T47D (cell line): ENCODE data around the gene CLEC18A.
"Not testable (repeated sequence)": the region's sequence is repeated elsewhere in the genome, so short reads cannot be mapped to it uniquely, and the experiment has no call there.

Source experiments
- DNase-seq, 2 experiments: peaks; one replicate each; pipeline versions ENCODE4 v3.0.0 to v3.0.0-alpha.2; 2011 to 2012; ENCODE audit warnings: low read depth in 1 of 2, low spot score in 1 of 2
- JUND ChIP-seq: IDR thresholded peaks from 2 replicates; pipeline ENCODE4 v1.6.1; 2012; ENCODE audit warnings: low read depth
- in situ Hi-C: cut with HindIII; loops from 2 replicates; pipeline ENCODE4 v1.10.0; 2016; ENCODE audit warnings: low sequenced_read_pairs, low pct_unique_long_range_greater_than_20kb

Gene CLEC18A

GRCh38 chr16:69935278-69935711, 15.8 kb upstream of the CLEC18A start:
- in situ Hi-C loops: no loop called here

GRCh38 chr16:69935740-69936139, 15.4 kb upstream of the CLEC18A start:
- in situ Hi-C loops: no loop called here
- no peak for TF ChIP-seq JUND
- no peak for DNase-seq

More at GRCh38 chr16:69935278-69935711, 15.8 kb upstream of the CLEC18A start:
- no peak for TF ChIP-seq JUND
- no peak for DNase-seq

- in situ Hi-C loops: no loop called here
- TF ChIP-seq JUND: no peak
- no peak for DNase-seq
Observed at GRCh38 chr16:69936252-69936651, 14.9 kb upstream of the CLEC18A start.

- in situ Hi-C loops: no loop called here
- DNase-seq: no peak
- TF ChIP-seq JUND: no peak
Observed at GRCh38 chr16:69936751-69937211, 14.4 kb upstream of the CLEC18A start.

GRCh38 chr16:69937465-69937951, 13.6 kb upstream of the CLEC18A start:
- in situ Hi-C loops: no loop called here
- DNase-seq: no peak
- TF ChIP-seq JUND: no peak

- TF ChIP-seq JUND: no peak
- in situ Hi-C loops: no loop called here
- DNase-seq: no peak
Observed at GRCh38 chr16:69938981-69939820, 11.9 kb upstream of the CLEC18A start.

GRCh38 chr16:69939821-69940585, 11.1 kb upstream of the CLEC18A start:
- in situ Hi-C loops: no loop called here
- TF ChIP-seq JUND: no peak
- DNase-seq: no peak

- DNase-seq: no peak
- in situ Hi-C loops: no loop called here
- TF ChIP-seq JUND: no peak
Observed at GRCh38 chr16:69940676-69941075, 10.5 kb upstream of the CLEC18A start.

- in situ Hi-C loops: no loop called here
- no peak for TF ChIP-seq JUND
- DNase-seq: no peak
Observed at GRCh38 chr16:69941251-69942098, 9.7 kb upstream of the CLEC18A start.

GRCh38 chr16:69942099-69942491, 9.0 kb upstream of the CLEC18A start:
- TF ChIP-seq JUND: no peak
- in situ Hi-C loops: no loop called here
- DNase-seq: no peak

GRCh38 chr16:69942627-69943170, 8.4 kb upstream of the CLEC18A start:
- in situ Hi-C loops: no loop called here
- TF ChIP-seq JUND: no peak
- DNase-seq: no peak

- in situ Hi-C loops, DNase-seq: not testable (repeated sequence)
Observed at GRCh38 chr16:69943241-69944036, 7.7 kb upstream of the CLEC18A start.

- DNase-seq, in situ Hi-C loops: not testable (repeated sequence)
Observed at GRCh38 chr16:69950411-69950810, 723 bp upstream of the CLEC18A start.

- in situ Hi-C loops, DNase-seq: not testable (repeated sequence)
Observed at GRCh38 chr16:69951672-69952031, 518 bp downstream of the CLEC18A start.

GRCh38 chr16:69952116-69952515, 982 bp downstream of the CLEC18A start:
- in situ Hi-C loops, DNase-seq: not testable (repeated sequence)
